ENCODE data around the gene TEX13B. TPM values are rescaled to one million over a fixed set of nuclear protein-coding genes. Genes with fewer than 3 reads are reported as not detected.
A peak's percentile ranks its signal among the peaks of the same experiment; 100 is the strongest.

TEX13B gene
- total RNA-seq, 1 donor from 2014 or later: not detected

DNA sequence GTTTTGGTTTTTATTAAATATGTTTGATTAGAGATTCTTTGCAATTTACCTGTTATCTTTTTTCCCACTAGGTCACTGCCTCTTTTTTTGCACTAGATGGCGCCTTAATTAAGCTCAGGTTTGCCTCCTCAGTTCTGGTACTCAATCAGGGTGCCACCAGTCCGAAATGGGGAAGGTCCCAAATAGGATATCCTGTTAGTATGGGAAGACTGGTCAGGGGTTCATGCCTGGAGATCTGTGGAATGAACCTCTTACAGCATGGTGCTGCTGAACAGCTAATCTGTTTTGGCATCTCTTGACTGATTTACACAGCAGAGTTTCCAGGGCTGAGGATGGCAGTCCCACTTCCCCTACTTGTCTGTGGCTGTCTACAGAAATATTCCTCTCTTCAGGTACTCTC lies 38.5 kb upstream of the TEX13B start:
- TF ChIP-seq CTCF (conservative IDR thresholded peaks at IDR 0.05; ENCODE audit: low read depth, low read length): peak; percentile 63
- no peak overlapping the region for H3K4me3 ChIP-seq (ENCODE audit: low read depth, low read length)
- no peak for DNase-seq (ENCODE audit: low read depth)

- no peak overlapping the region for H3K4me3 ChIP-seq (ENCODE audit: low read depth, low read length)
- no peak for TF ChIP-seq CTCF (conservative IDR thresholded peaks at IDR 0.05; ENCODE audit: low read depth, low read length)
- DNase-seq (ENCODE audit: low read depth): no peak
Observed at GRCh38 chrX:108019382-108019875, 37.3 kb upstream of the TEX13B start.

- no peak for TF ChIP-seq CTCF (conservative IDR thresholded peaks at IDR 0.05; ENCODE audit: low read depth, low read length)
- no peak for DNase-seq (ENCODE audit: low read depth)
- no peak overlapping the region for H3K4me3 ChIP-seq (ENCODE audit: low read depth, low read length)
Observed at GRCh38 chrX:108018656-108019381, 36.6 kb upstream of the TEX13B start.

DNA sequence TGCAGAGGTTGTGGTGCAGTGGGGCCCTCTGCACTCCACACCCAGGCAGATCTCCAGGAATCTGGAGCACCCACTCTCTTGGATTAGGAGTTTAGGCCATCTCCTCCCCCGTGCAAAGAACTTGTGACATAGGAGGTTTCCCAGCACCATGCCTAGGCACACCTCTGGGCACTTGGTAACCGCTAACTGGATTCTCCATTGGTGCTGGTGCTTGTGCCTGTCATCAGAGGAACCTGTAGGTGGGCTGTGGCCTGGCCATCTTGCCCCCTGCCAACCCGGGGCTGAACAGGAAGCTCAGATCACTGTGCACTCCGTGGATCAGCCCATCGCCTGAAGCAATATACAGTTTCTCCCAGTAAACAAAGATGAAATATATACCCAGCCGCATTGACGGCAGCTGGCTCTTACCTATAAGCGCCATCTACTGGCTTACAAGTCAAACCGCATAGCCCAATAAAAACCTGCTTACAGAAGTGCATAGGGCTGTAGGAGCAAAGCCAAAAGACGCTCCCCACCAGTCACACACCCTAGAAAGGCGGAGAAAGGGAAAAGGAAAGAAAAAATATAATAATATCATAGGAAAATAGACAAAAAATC lies 19.1 kb upstream of the TEX13B start:
- peak; percentile 48 for TF ChIP-seq CTCF (conservative IDR thresholded peaks at IDR 0.05; ENCODE audit: low read depth, low read length)
- no peak overlapping the region for H3K4me3 ChIP-seq (ENCODE audit: low read depth, low read length)
- no peak for DNase-seq (ENCODE audit: low read depth)

DNA sequence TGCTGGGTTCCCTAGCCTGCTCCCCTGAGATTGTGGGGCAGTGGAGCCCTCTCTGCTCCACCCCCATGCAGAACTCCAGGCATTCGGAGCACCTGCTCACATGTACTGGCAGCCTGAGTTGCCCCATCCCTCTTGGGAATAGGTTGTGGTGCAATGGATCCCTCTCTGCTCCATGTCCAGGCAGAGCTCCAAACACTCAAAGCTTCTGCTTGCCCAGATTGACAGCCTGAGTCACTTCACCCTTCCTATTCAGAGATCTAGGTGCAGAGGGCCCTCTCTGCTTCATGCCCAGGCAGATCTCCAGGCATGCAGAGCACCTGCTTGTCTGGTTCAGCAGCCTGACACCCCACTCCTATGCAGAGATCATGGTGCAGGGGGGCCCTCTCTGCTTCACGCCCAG lies 18.6 kb upstream of the TEX13B start:
- H3K4me3 ChIP-seq (ENCODE audit: low read depth, low read length): no peak overlapping the region
- TF ChIP-seq CTCF (conservative IDR thresholded peaks at IDR 0.05; ENCODE audit: low read depth, low read length): no peak
- no peak for DNase-seq (ENCODE audit: low read depth)

GRCh38 chrX:107996124-107996523 lies 14.0 kb upstream of the TEX13B start:
- TF ChIP-seq CTCF (conservative IDR thresholded peaks at IDR 0.05; ENCODE audit: low read depth, low read length): no peak
- H3K4me3 ChIP-seq (ENCODE audit: low read depth, low read length): no peak overlapping the region
- DNase-seq (ENCODE audit: low read depth): no peak
